GM19351 (cell line): ENCODE data around the gene COPA.
"Not testable (repeated sequence)": the region's sequence is repeated elsewhere in the genome, so short reads cannot be mapped to it uniquely, and the experiment has no call there.

ENCODE experiments used
- ATAC-seq: cut with Tn5 transposase; IDR thresholded peaks from one replicate; pipeline ENCODE4 v1.9.1; 2021; ENCODE audit warnings: mild to moderate bottlenecking, moderate library complexity; ENCODE audit not compliant: unreplicated experiment

Gene COPA

GRCh38 chr1:160328184-160328583, 14.9 kb downstream of the COPA start:
- ATAC-seq: no peak

DNA sequence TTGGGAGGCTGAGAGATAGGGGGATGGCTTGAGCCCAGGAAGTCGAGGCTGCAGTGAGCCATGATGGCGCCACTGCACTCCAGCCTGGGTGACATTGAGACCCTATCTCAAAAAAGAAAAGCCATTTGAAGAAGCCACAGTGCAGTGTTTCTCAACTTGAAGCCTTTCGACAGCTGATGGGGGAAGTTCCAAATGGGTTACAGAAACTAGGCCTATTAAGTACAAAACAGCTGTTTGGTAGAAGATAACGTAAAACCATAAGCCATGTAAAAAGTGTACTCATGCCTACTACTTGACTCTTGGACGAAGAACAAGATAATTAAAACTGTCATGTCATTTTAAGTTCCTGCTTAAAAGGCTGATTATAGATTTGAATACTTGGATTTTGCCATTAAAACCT, 16.6 kb downstream of the COPA start:
- no peak for ATAC-seq

DNA sequence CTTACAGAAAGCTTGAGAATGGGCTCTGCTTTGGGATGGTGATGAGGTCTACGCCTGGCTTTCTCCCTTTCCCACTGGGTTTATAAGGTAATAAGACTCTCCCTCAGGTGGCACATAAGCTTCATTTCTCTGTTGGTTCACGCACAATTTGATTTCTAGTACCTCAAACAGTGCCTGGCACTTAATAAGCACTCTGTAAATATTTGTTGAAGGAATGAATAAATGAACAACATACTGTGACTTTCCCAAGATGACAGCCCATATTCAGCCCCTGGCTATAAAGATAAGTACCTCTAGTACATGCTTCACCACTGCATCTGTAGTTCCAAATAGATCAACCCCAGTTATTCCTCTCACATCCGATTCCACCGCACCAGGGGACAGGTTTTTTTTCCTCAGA, 17.8 kb downstream of the COPA start:
- no peak for ATAC-seq

- ATAC-seq: no peak
These were observed 20.2 kb downstream of the COPA start for GRCh38 chr1:160322831-160323230.

GRCh38 chr1:160315359-160315758, 27.7 kb downstream of the COPA start:
- no peak for ATAC-seq

GRCh38 chr1:160309571-160309970, 33.5 kb downstream of the COPA start:
- no peak for ATAC-seq

- no peak for ATAC-seq
These were observed 33.9 kb downstream of the COPA start for GRCh38 chr1:160309185-160309557.

DNA sequence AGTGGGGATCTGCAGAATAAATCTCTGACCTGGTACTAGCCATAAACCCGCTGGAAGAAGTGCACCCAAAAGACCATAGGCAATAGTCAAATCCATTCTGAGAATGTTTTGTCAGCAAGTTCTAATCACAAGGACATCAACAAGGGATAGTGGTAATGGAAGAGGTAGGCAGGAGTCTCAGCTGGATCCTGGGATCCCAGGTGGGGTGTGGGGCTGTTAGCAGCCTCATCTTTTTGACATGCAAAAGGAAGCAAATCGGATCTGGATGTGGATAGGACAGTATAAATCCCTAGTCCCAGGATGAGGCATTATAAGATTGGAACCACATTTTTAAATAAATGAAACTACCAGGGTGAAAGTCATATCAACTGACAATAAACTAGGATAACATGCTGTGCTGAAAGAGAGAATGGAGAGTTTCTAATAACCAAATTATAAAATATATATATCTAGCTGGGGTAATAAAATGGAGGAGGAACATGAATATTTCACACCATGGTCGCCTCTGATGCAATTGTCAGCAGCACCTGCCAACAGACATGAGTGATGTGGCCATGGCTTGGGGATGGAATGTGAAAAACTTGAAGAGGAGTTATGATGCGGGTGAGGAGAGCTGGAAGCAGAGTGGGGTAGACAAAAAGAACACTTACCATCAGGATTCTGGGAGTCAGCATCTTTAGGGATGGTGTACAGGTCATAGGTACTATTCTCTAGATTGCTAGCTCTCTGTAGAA, 34.4 kb downstream of the COPA start:
- no peak for ATAC-seq

- no peak for ATAC-seq
These were observed 35.8 kb downstream of the COPA start for GRCh38 chr1:160307118-160307791.

GRCh38 chr1:160300173-160300572, 42.9 kb downstream of the COPA start:
- no peak for ATAC-seq

DNA sequence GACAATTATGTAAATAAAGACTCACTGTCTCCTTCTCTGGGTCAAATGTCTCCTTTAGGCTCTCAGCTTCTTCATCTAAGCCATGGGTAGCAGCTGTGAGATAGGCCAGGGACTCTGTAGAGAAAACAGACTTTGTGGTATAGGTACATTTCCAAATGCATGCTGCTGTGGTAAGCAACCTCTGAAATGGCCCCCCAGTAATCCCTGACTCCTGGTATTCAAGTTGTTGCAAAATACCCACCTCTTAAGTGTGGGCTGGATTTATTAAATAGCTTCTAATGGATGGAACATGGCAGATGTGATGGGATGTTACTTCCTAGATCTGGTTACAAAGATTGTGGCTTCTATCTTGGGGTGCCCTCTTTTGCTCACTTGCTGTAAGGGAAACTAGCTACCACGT, 47.0 kb downstream of the COPA start:
- ATAC-seq: no peak

DNA sequence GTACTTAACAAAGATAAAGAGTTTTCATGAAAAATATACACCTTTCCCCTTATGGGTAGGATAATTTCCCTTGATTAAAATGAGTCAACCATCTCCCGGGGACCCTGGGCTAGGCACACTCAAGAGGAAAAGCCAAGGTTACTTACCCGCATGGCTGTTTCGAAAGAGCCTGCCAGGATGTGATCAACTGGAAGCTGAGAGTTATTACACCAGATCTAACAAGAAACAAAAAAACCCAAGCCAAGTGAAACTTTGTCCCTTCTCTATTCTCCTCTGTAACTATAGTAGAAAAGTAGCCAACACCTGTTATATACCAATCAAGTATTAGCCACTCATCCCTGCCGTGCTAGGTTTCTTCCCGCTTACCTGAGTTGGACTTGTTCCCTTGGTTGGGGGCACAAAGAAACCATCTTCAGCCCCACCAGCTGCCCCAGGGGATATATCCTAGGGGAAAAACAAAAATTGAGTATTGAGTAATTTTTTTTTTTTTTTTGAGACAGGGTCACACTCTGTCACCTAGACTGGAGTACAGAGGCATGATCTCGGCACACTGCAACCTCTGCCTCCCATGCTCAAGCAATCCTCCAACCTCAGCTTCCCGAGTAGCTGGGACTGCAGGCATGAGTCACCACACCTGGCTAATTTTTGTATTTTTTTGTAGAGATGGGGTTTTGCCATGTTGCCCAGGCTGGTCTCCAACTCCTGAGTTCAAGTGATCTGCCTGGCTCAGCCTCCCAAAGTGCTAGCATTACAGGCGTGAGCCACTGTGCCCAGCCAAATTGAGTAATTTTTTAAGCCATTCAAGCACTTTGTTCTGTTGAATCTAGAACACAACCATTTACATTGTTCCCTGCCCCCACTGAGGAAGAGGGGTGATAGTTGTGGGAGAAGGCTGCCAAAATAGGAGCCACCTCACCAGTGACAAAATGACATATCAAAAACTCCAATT, 49.8 kb downstream of the COPA start:
- no peak for ATAC-seq

GRCh38 chr1:160291248-160292220, 51.5 kb downstream of the COPA start:
- peak; percentile 75 for ATAC-seq

GRCh38 chr1:160287769-160288168, 55.3 kb downstream of the COPA start:
- ATAC-seq: not testable (repeated sequence)

GRCh38 chr1:160285506-160285905, 57.5 kb downstream of the COPA start:
- no peak for ATAC-seq

- peak; percentile 98 for ATAC-seq
These were observed 58.2 kb downstream of the COPA start, which contains the start of gene PEX19 for GRCh38 chr1:160284782-160285344. Gene PEX19 (minus strand): TSS chr1:160285133. CDS start chr1:160285124, 9 bp downstream.

GRCh38 chr1:160284220-160284781, 58.7 kb downstream of the COPA start:
- ATAC-seq: peak; percentile 19

DNA sequence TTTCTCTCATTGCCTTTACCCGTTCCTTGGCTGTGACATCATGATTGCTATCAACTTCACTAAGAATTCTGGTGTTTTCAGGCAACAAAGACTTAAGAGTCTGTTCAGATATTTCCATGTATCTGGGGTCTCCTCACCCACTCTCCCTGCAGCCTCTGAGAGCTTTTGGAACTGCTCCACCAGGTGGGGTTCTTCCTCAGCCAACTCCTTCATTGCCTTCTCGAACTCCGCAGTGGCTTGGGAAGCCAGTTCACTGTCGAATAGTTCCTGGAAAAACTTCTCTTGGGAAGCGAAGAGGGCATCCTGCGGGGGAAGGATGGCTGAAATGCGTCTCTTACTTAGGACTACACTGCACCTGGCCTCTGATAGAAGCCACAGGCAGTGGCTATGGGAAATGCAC, 60.2 kb downstream of the COPA start:
- no peak for ATAC-seq

GRCh38 chr1:160277987-160278386, 65.1 kb downstream of the COPA start:
- no peak for ATAC-seq

GRCh38 chr1:160277330-160277729, 65.7 kb downstream of the COPA start:
- no peak for ATAC-seq
